SK-N-SH (cell line): ENCODE data around the gene PLEKHD1. TPM values are rescaled to one million over a fixed set of nuclear protein-coding genes. Genes with fewer than 3 reads are reported as not detected.

ENCODE experiments used
- CTCF ChIA-PET: fragments of 300-600, 350-600 bp; formaldehyde crosslinking; extraction: SDS; loops from one replicate; lab custom pipeline; 2021; lab: Yijun Ruan, JAX
- POLR2A ChIA-PET: fragments of 350-600 bp; sonication (Branson Sonifier 250); formaldehyde crosslinking; extraction: SDS; loops from one replicate; lab custom pipeline; 2020; ENCODE audit warnings: antibody characterized with exemption, inconsistent platforms; lab: Yijun Ruan, JAX
- DNase-seq: peaks from one replicate; pipeline ENCODE4 v3.0.0; 2012
- H2AFZ ChIP-seq: fragments of 200-600 bp; sonication (generic); 2 replicates; pipeline ENCODE4 v1.8.1; 2016; ENCODE audit warnings: antibody characterized with exemption, mild to moderate bottlenecking, low read depth
- H3F3A ChIP-seq: fragments of 200-600 bp; sonication (generic); replicated peaks from 2 replicates; pipeline ENCODE3; 2016; ENCODE audit warnings: antibody characterized with exemption, mild to moderate bottlenecking; ENCODE audit not compliant: insufficient read depth
- H3K27ac ChIP-seq, 2 experiments: fragments of 200-500 bp in 1 of 2; fragments of 200-600 bp in 1 of 2; sonication (Bioruptor generic) in 1 of 2; sonication (generic), shearing (Covaris generic) in 1 of 2; 2 replicates each; pipeline versions ENCODE4 v1.5.1 to v1.6.1; 2014 to 2016; ENCODE audit warnings: low read depth in 2 of 2, inconsistent platforms in 1 of 2, low read length in 1 of 2, mild to moderate bottlenecking in 1 of 2, mixed read lengths in 1 of 2
- H3K27me3 ChIP-seq: fragments of 200-600 bp; sonication (generic), shearing (Covaris generic); 2 replicates; pipeline ENCODE4 v1.6.1; 2016; ENCODE audit warnings: mixed run types; ENCODE audit not compliant: insufficient read depth
- H3K36me3 ChIP-seq, 2 experiments: fragments of 200-500 bp in 1 of 2; fragments of 200-600 bp in 1 of 2; sonication (Bioruptor generic) in 1 of 2; sonication (generic) in 1 of 2; replicated peaks in 1 of 2; 2 replicates each; pipeline versions ENCODE3 to v1.5.1; 2014 to 2016; ENCODE audit warnings: low read length in 1 of 2, mild to moderate bottlenecking in 1 of 2; ENCODE audit not compliant: insufficient read depth in 2 of 2, control insufficient read depth in 1 of 2
- H3K4me1 ChIP-seq, 2 experiments: fragments of 200-500 bp in 1 of 2; fragments of 200-600 bp in 1 of 2; sonication (Bioruptor generic) in 1 of 2; sonication (generic), shearing (Covaris generic) in 1 of 2; 2 replicates each; pipeline versions ENCODE4 v1.5.1 to v1.6.1; 2014 to 2016; ENCODE audit warnings: low read depth in 1 of 2, low read length in 1 of 2, mixed run types in 1 of 2; ENCODE audit not compliant: insufficient read depth in 2 of 2, control insufficient read depth in 1 of 2
- H3K4me2 ChIP-seq: fragments of 200-600 bp; sonication (generic), shearing (Covaris generic); 2 replicates; pipeline ENCODE4 v1.6.1; 2017; ENCODE audit warnings: mixed run types
- H3K4me3 ChIP-seq, 2 experiments: fragments of 200-500 bp in 1 of 2; fragments of 200-600 bp in 1 of 2; sonication (Bioruptor generic) in 1 of 2; sonication (generic), shearing (Covaris generic) in 1 of 2; 2 replicates each; pipeline versions ENCODE4 v1.5.1 to v1.8.1; 2014 to 2016; ENCODE audit warnings: low read depth in 2 of 2, inconsistent platforms in 1 of 2, low read length in 1 of 2, mild to moderate bottlenecking in 1 of 2, mixed read lengths in 1 of 2, moderate library complexity in 1 of 2
- H3K79me2 ChIP-seq: fragments of 200-600 bp; sonication (generic); 2 replicates; pipeline ENCODE4 v1.8.1; 2017; ENCODE audit warnings: mild to moderate bottlenecking; ENCODE audit not compliant: insufficient read depth
- H3K9ac ChIP-seq: fragments of 200-600 bp; sonication (generic); 2 replicates; pipeline ENCODE4 v1.6.1; 2017; ENCODE audit warnings: mixed run types
- H3K9me2 ChIP-seq: fragments of 200-600 bp; sonication (generic); 2 replicates; pipeline ENCODE4 v1.6.1; 2017; ENCODE audit warnings: mixed run types
- H3K9me3 ChIP-seq: fragments of 200-600 bp; sonication (generic); 2 replicates; pipeline ENCODE4 v1.6.1; 2017; ENCODE audit warnings: mixed run types, mild to moderate bottlenecking, moderate library complexity
- H4K20me1 ChIP-seq: fragments of 200-600 bp; sonication (generic); 2 replicates; pipeline ENCODE4 v1.6.1; 2017; ENCODE audit warnings: mild to moderate bottlenecking, mixed run types; ENCODE audit not compliant: insufficient read depth
- ELF1 ChIP-seq: IDR thresholded peaks from 2 replicates; pipeline ENCODE4 v1.4.0; 2012
- FOXM1 ChIP-seq: IDR thresholded peaks from 2 replicates; pipeline ENCODE4 v1.4.0; 2012; ENCODE audit warnings: low read depth, mild to moderate bottlenecking
- JUND ChIP-seq: IDR thresholded peaks from 2 replicates; pipeline ENCODE4 v1.4.0; 2012
- MXI1 ChIP-seq: IDR thresholded peaks from 2 replicates; pipeline ENCODE4 v1.6.1; 2012; ENCODE audit warnings: mild to moderate bottlenecking, low read depth, low read length, improper control_type of control experiment
- PBX3 ChIP-seq: IDR thresholded peaks from 2 replicates; pipeline ENCODE4; 2012
- RAD21 ChIP-seq: IDR thresholded peaks from 2 replicates; pipeline ENCODE4 v1.6.1; 2012; ENCODE audit warnings: mild to moderate bottlenecking, low read length
- REST ChIP-seq: IDR thresholded peaks from 2 replicates; pipeline ENCODE4 v1.6.1; 2012; ENCODE audit warnings: mild to moderate bottlenecking, low read depth, low read length, moderate library complexity
- SIN3A ChIP-seq: IDR thresholded peaks from 2 replicates; pipeline ENCODE4 v1.6.1; 2012; ENCODE audit warnings: low read depth, mild to moderate bottlenecking, low read length, moderate library complexity, borderline replicate concordance
- SMC3 ChIP-seq: IDR thresholded peaks from 2 replicates; pipeline ENCODE4 v1.6.1; 2012; ENCODE audit warnings: low read depth, low read length, improper control_type of control experiment
- TAF1 ChIP-seq: IDR thresholded peaks from 2 replicates; pipeline ENCODE4 v1.6.1; 2012; ENCODE audit warnings: low read depth, mild to moderate bottlenecking, low read length, moderate library complexity, borderline replicate concordance
- TCF12 ChIP-seq: IDR thresholded peaks from 2 replicates; pipeline ENCODE4 v1.4.0; 2012
- ZBTB33 ChIP-seq: IDR thresholded peaks from 2 replicates; pipeline ENCODE4 v1.4.0; 2012; ENCODE audit warnings: low read depth, borderline replicate concordance
- WGBS: methylation state at CpG from one replicate; pipeline ENCODE4 v1.1.6; 2017; ENCODE audit warnings: low lambda C conversion rate; 5-methylcytosine and 5-hydroxymethylcytosine counted together
- polyA plus RNA-seq, 3 experiments: library from polyadenylated mRNA; depleted of rRNA; stranded (reverse); fragments of >200 nt; gene quantifications; 2 replicates each; pipeline ENCODE4 v1.2.3, GENCODE V29; 2012
- TF ChIP-seq, protein P1 (sequence below): fragments of 150-350 bp; IDR thresholded peaks from 2 replicates; pipeline ENCODE4 v1.6.1; 2016; ENCODE audit warnings: mild to moderate bottlenecking, low read depth, low read length
- TF ChIP-seq, protein P2 (sequence below): IDR thresholded peaks from 2 replicates; pipeline ENCODE4 v1.4.0; 2012; ENCODE audit warnings: low read depth, borderline replicate concordance

PLEKHD1 gene
- polyA plus RNA-seq, 1 of the 3 experiments (the other 2 are of a cell fraction): 0.05 TPM

DNA sequence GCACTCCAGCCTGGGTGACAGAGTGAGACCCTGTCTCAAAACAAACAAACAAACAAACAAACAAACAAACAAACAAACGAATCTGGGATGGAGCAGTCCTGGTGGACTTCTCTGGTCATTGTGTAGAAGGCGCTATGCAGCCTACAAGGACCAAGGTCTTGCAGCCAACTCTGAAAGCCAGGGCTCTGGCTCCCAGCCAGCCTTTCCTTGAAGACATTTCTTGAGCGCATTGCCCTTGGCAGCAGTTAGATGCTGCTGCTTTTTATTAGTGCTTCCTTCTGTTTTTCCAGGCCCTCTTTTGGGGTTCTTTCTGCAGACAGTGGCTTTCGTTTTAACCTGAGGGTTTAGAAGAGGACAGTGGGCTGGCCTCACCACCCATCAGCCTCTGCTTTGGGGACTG, 70.0 kb downstream of the PLEKHD1 start (continued):
- no peak for TF ChIP-seq FOXM1

- no peak overlapping the region for H3K4me3 ChIP-seq
- DNase-seq: no peak
- WGBS: 87% methylated on average over 4 of the region's 4 CpGs
- H3K4me1 ChIP-seq: peaks cover 0 to 14% of the 10 kb centered on the region in 2 experiments; a peak in 1 of 4 replicates
- ChIA-PET POLR2A (no interaction called here), CTCF (interaction anchor here (0.9 to 15.9 kb wide), 7 partner anchors 10 to 151 kb away, joined by 3 to 178 read pairs (median 5); partner anchors contain the start of gene CCDC177)
- peaks cover 25% of the 10 kb centered on the region; the same call in 1 of the 2 replicates for H3K27me3 ChIP-seq
- no peaks in the 10 kb centered on the region for H3K79me2 ChIP-seq
- TF ChIP-seq MXI1 (no peak), REST (no peak), TAF1 (no peak), RAD21 (no peak), SIN3A (no peak), ZBTB33 (no peak), FOXM1 (no peak), PBX3 (no peak), ELF1 (no peak), SMC3 (no peak), JUND (no peak), TCF12 (no peak)
- TF ChIP-seq, protein P1, sequence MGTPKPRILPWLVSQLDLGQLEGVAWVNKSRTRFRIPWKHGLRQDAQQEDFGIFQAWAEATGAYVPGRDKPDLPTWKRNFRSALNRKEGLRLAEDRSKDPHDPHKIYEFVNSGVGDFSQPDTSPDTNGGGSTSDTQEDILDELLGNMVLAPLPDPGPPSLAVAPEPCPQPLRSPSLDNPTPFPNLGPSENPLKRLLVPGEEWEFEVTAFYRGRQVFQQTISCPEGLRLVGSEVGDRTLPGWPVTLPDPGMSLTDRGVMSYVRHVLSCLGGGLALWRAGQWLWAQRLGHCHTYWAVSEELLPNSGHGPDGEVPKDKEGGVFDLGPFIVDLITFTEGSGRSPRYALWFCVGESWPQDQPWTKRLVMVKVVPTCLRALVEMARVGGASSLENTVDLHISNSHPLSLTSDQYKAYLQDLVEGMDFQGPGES: no peak
- TF ChIP-seq, protein P2, sequence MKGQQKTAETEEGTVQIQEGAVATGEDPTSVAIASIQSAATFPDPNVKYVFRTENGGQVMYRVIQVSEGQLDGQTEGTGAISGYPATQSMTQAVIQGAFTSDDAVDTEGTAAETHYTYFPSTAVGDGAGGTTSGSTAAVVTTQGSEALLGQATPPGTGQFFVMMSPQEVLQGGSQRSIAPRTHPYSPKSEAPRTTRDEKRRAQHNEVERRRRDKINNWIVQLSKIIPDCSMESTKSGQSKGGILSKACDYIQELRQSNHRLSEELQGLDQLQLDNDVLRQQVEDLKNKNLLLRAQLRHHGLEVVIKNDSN: no peak
- TF ChIP-seq, all 33 proteins: peak for 0
- no peaks in the 10 kb centered on the region for H4K20me1 ChIP-seq
- H2AFZ ChIP-seq: no peak overlapping the region
- no peak overlapping the region for H3K27ac ChIP-seq
- no peaks in the 10 kb centered on the region for H3F3A ChIP-seq
- H3K9me3 ChIP-seq: no peaks in the 10 kb centered on the region
- H3K9me2 ChIP-seq: no peaks in the 10 kb centered on the region
- no peaks in the 10 kb centered on the region for H3K36me3 ChIP-seq
- no peak overlapping the region for H3K9ac ChIP-seq
- H3K4me2 ChIP-seq: no peak overlapping the region
Measured at GRCh38 chr14:69558774-69559173, 74.2 kb downstream of the PLEKHD1 start.
